OCI-LY7 (cell line): ENCODE measurements around the gene ICE2. TPM values are rescaled to one million over a fixed set of nuclear protein-coding genes. Genes with fewer than 3 reads are reported as not detected.

ENCODE experiments used
- BruUV-seq: library from RNA; stranded (reverse); fragments of 400-500 nt; replicated peaks from 2 replicates; lab custom pipeline; 2021; lab: Mats Ljungman, UMichigan
- CTCF ChIA-PET: fragments of 300-600 bp; sonication (Branson Sonifier 250); formaldehyde crosslinking; loops from one replicate; lab custom pipeline; 2022; ENCODE audit warnings: antibody characterized with exemption; ENCODE audit not compliant: unreplicated experiment; lab: Charles Lee
- POLR2A ChIA-PET: fragments of 300-600 bp; sonication (Branson Sonifier 250); formaldehyde crosslinking; loops from one replicate; lab custom pipeline; 2022; ENCODE audit warnings: antibody characterized with exemption; lab: Charles Lee
- DNase-seq: peaks from one replicate; pipeline ENCODE4 v3.0.0-alpha.2; 2015; ENCODE audit warnings: low spot score
- H2AFZ ChIP-seq: fragments of 200-600 bp; sonication (generic), shearing (Covaris generic); 2 replicates; pipeline ENCODE4 v1.6.1; 2014; ENCODE audit warnings: mild to moderate bottlenecking, antibody characterized with exemption, low read length, moderate library complexity
- H3K27ac ChIP-seq: fragments of 200-600 bp; sonication (generic); 2 replicates; pipeline ENCODE4 v1.5.1; 2014; ENCODE audit warnings: mixed run types, low read depth, mild to moderate bottlenecking, moderate library complexity, low read length, inconsistent platforms; ENCODE audit not compliant: poor library complexity, severe bottlenecking
- H3K36me3 ChIP-seq: fragments of 200-600 bp; sonication (generic); 2 replicates; pipeline ENCODE4 v1.6.1; 2014; ENCODE audit warnings: mild to moderate bottlenecking, antibody characterized with exemption, low read length, moderate library complexity, mixed read lengths; ENCODE audit not compliant: insufficient read depth
- H3K4me1 ChIP-seq: fragments of 200-600 bp; sonication (generic); 2 replicates; pipeline ENCODE4 v1.5.1; 2014; ENCODE audit warnings: mild to moderate bottlenecking, low read length; ENCODE audit not compliant: insufficient read depth, poor library complexity, severe bottlenecking
- H3K4me2 ChIP-seq: fragments of 200-600 bp; sonication (generic); 2 replicates; pipeline ENCODE4 v1.6.1; 2014; ENCODE audit warnings: mild to moderate bottlenecking, low read length
- H3K4me3 ChIP-seq: fragments of 200-600 bp; sonication (generic); 2 replicates; pipeline ENCODE4 v1.5.1; 2014; ENCODE audit warnings: mild to moderate bottlenecking, low read depth, low read length; ENCODE audit not compliant: poor library complexity, severe bottlenecking
- H3K79me2 ChIP-seq: fragments of 200-600 bp; sonication (generic); 2 replicates; pipeline ENCODE4 v1.6.1; 2016; ENCODE audit warnings: low read depth, mild to moderate bottlenecking, low read length, moderate library complexity, mixed read lengths; ENCODE audit not compliant: insufficient read depth
- H3K9me2 ChIP-seq: fragments of 200-600 bp; sonication (generic); 2 replicates; pipeline ENCODE4 v1.6.1; 2016; ENCODE audit warnings: mild to moderate bottlenecking, low read length, mixed read lengths; ENCODE audit not compliant: insufficient read depth
- H3K9me3 ChIP-seq: fragments of 200-600 bp; sonication (generic); 2 replicates; pipeline ENCODE4 v1.6.1; 2014; ENCODE audit warnings: mild to moderate bottlenecking, mixed run types, low read length, mixed read lengths
- H4K20me1 ChIP-seq: fragments of 200-600 bp; sonication (generic); 2 replicates; pipeline ENCODE4 v1.6.1; 2014; ENCODE audit warnings: mild to moderate bottlenecking, antibody characterized with exemption, low read length, moderate library complexity, mixed read lengths; ENCODE audit not compliant: insufficient read depth
- EZH2phosphoT487 ChIP-seq: fragments of 200-600 bp; sonication (generic); IDR thresholded peaks from 2 replicates; pipeline ENCODE4 v1.6.1; 2018; ENCODE audit warnings: low read depth, borderline replicate concordance, mild to moderate bottlenecking, mixed run types, antibody characterized with exemption, low read length, moderate library complexity, mixed read lengths
- intact Hi-C: fragments of 100-400 bp; cut with micrococcal nuclease; formaldehyde crosslinking; loops from one replicate; pipeline ENCODE4 v1.10.0; 2022; ENCODE audit not compliant: unreplicated experiment
- total RNA-seq, 2 experiments: library from RNA; depleted of rRNA in 1 of 2; stranded (reverse); fragments of >200 nt in 1 of 2; shearing (Covaris generic) in 1 of 2; gene quantifications; 2 replicates each; pipeline ENCODE4 v1.2.3, GENCODE V29; 2014 to 2022
- TF ChIP-seq, protein P1 (sequence below): fragments of 200-600 bp; sonication (generic); conservative IDR thresholded peaks from 2 replicates; pipeline ENCODE4 v1.5.1; 2014; ENCODE audit warnings: mild to moderate bottlenecking, antibody characterized with exemption, low read length, moderate library complexity, mixed read lengths

ICE2 gene
- total RNA-seq, 2 experiments from 2014 or later: 37.1 to 78.1 TPM

DNA sequence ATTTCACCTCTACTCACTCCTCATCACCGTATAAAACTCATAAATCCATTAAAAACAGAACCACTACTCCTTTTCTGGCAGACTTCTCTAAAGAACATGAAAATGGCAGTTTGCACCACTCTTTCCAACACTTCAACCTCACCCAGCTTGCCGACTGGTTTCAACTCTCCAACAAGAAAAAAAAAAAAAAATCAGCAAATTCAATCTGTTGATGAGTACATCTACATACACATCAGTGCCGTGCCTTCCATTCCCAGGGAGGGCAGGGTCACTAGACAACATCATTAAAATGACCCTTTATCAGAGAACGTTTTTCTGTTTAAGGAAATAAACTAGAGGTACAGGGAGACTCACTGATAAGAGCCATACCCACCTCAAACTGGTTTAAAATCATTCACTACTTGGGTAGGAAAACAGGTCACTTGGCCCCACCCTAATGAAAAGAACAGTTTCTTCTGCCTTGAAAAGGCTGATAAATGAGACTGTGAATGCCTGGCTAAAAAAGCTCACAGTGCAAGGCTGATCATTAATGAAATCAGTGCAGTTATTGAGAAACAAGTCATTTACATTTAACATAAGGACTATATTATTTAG lies 87.1 kb downstream of the ICE2 start:
- BruUV-seq: no TSS peak
- TF ChIP-seq, protein P1, sequence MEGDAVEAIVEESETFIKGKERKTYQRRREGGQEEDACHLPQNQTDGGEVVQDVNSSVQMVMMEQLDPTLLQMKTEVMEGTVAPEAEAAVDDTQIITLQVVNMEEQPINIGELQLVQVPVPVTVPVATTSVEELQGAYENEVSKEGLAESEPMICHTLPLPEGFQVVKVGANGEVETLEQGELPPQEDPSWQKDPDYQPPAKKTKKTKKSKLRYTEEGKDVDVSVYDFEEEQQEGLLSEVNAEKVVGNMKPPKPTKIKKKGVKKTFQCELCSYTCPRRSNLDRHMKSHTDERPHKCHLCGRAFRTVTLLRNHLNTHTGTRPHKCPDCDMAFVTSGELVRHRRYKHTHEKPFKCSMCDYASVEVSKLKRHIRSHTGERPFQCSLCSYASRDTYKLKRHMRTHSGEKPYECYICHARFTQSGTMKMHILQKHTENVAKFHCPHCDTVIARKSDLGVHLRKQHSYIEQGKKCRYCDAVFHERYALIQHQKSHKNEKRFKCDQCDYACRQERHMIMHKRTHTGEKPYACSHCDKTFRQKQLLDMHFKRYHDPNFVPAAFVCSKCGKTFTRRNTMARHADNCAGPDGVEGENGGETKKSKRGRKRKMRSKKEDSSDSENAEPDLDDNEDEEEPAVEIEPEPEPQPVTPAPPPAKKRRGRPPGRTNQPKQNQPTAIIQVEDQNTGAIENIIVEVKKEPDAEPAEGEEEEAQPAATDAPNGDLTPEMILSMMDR: no peak
- no peak for TF ChIP-seq EZH2phosphoT487
- Histone ChIP-seq H4K20me1 (no peaks in the 10 kb centered on the region), H2AFZ (no peak overlapping the region), H3K4me3 (no peak overlapping the region), H3K79me2 (no peaks in the 10 kb centered on the region), H3K4me2 (no peak overlapping the region), H3K36me3 (no peaks in the 10 kb centered on the region), H3K4me1 (no peaks in the 10 kb centered on the region), H3K9me2 (no peaks in the 10 kb centered on the region), H3K9me3 (no peaks in the 10 kb centered on the region), H3K27ac (no peak overlapping the region)
- DNase-seq: no peak
- POLR2A ChIA-PET: no interaction called here
- intact Hi-C loops: no loop called here
- CTCF ChIA-PET: no interaction called here

DNA sequence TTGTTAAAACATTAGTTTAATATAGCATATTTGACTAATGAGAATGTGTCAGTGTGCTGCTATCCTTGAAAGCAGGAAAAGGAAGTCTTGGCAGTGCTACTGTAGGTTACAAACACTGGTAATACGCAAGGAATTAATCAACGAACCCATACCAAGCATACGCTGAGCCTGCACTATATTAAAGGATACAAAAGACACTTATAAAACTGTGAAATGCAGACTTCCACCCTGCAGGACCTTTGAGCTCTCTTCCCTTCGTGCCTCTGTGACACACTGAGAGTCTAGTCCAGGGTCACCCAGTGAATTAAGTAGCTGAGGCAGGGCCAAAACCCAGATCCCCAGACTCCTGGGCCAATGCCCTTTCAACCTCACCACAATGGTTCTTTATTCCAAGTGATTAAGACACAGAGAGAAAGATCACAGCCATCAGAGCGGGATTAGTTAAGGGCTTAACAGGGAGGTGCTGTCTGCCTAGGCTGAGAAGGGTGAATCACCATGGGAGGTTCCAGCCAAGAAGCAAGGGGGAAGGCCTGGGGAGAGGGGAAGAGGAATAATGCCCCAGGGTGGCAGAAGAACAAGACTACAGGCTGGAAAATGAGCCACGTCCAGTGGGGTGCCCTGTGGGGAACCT lies 88.0 kb downstream of the ICE2 start:
- TF ChIP-seq EZH2phosphoT487: no peak
- TF ChIP-seq, protein P1: no peak
- intact Hi-C loops: no loop called here
- Histone ChIP-seq H3K27ac (no peak overlapping the region), H3K36me3 (no peaks in the 10 kb centered on the region), H3K9me2 (no peaks in the 10 kb centered on the region), H3K79me2 (no peaks in the 10 kb centered on the region), H3K4me3 (no peak overlapping the region), H3K9me3 (no peaks in the 10 kb centered on the region), H2AFZ (no peak overlapping the region), H4K20me1 (no peaks in the 10 kb centered on the region), H3K4me2 (no peak overlapping the region), H3K4me1 (no peaks in the 10 kb centered on the region)
- CTCF ChIA-PET: no interaction called here
- POLR2A ChIA-PET: no interaction called here
- DNase-seq: no peak
- BruUV-seq: no TSS peak

DNA sequence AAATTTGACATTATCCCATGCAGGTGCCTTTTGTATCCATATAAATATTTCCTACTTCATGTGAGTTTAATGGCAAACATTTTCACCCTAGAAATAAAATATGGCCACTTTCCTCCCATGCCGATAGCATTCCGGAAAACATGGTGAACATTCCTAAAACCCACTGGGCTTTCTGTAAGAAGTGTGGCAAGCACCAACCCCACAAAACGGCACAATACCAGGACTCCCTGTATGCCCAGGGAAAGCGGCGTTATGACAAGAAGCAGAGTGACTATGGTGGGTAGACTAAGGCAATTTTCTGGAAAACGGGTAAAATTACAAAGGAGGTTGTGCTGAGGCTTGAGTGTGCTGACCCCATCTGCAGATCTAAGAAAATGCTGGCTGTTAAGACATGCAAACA lies 88.7 kb downstream of the ICE2 start:
- H3K79me2 ChIP-seq: no peaks in the 10 kb centered on the region
- intact Hi-C loops: no loop called here
- TF ChIP-seq, protein P1: no peak
- no peak for TF ChIP-seq EZH2phosphoT487
- no peaks in the 10 kb centered on the region for H3K9me2 ChIP-seq
- no peak for DNase-seq
- no peak overlapping the region for H2AFZ ChIP-seq
- BruUV-seq: no TSS peak
- H3K4me3 ChIP-seq: no peak overlapping the region
- no peaks in the 10 kb centered on the region for H3K36me3 ChIP-seq
- ChIA-PET POLR2A (no interaction called here), CTCF (no interaction called here)
- H3K4me2 ChIP-seq: no peak overlapping the region
- no peak overlapping the region for H3K27ac ChIP-seq
- H3K4me1 ChIP-seq: no peaks in the 10 kb centered on the region
- H3K9me3 ChIP-seq: no peaks in the 10 kb centered on the region
- H4K20me1 ChIP-seq: no peaks in the 10 kb centered on the region
